ENCODE data around the gene CMTM1.
"Not testable (repeated sequence)": the region's sequence is repeated elsewhere in the genome, so short reads cannot be mapped to it uniquely, and the experiment has no call there.

Gene CMTM1

DNA sequence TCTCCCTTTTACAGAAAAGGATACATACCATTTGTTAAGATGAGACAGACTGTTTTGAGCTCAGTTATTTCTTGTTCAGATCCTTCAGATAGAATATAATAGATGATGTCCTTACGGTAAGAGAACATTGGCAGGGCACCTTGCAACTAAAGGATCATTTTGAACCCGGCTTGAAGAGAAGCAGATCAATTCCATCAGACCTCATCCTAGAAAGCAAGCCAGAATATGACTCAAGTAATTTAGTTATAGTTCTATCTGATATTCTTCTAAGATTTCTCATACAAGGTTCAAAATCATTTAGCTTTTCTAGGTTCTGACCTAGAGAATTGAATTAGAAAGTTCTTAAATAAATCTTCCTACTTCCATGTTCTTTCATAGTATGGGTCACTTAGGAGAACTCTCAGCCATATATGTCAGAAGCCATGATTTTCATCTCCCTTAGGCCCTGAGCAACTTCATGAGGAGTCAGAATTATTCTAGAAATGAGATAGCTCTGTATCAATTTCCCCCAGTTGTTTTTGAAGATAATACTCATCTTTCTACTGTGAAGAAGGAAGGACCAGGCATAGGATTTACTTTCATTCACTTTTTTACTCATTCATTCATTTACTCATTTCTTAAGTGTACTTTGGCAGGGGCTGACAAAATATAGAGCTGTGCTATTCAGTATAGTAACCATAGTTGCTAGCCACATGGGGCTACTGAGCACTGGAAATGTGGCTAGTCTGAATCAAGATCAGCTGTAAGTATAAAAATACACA, 2.5 kb upstream of the CMTM1 start:
- Histone ChIP-seq H3K27ac (ENCODE audit: poor library complexity, severe bottlenecking) (no peak overlapping the region), H3K9me3 (ENCODE audit: severe bottlenecking) (no peaks in the 10 kb centered on the region), H3K4me3 (ENCODE audit: severe bottlenecking) (no peak overlapping the region), H3K4me1 (ENCODE audit: insufficient read depth, poor library complexity, severe bottlenecking) (peaks cover under 1% of the 10 kb centered on the region), H3K36me3 (ENCODE audit: low read depth) (peaks cover 87% of the 10 kb centered on the region), H3K27me3 (ENCODE audit: insufficient read depth, poor library complexity, severe bottlenecking) (no peaks in the 10 kb centered on the region)
- DNase-seq (ENCODE audit: low spot score) (no peak), ATAC-seq (ENCODE audit: low read depth) (no peak)
- TF ChIP-seq, protein P1, sequence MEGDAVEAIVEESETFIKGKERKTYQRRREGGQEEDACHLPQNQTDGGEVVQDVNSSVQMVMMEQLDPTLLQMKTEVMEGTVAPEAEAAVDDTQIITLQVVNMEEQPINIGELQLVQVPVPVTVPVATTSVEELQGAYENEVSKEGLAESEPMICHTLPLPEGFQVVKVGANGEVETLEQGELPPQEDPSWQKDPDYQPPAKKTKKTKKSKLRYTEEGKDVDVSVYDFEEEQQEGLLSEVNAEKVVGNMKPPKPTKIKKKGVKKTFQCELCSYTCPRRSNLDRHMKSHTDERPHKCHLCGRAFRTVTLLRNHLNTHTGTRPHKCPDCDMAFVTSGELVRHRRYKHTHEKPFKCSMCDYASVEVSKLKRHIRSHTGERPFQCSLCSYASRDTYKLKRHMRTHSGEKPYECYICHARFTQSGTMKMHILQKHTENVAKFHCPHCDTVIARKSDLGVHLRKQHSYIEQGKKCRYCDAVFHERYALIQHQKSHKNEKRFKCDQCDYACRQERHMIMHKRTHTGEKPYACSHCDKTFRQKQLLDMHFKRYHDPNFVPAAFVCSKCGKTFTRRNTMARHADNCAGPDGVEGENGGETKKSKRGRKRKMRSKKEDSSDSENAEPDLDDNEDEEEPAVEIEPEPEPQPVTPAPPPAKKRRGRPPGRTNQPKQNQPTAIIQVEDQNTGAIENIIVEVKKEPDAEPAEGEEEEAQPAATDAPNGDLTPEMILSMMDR (IDR thresholded peaks at IDR 0.05; ENCODE audit: poor library complexity, severe bottlenecking): no peak

GRCh38 chr16:66567270-66567669, 1.0 kb downstream of the CMTM1 start:
- not testable (repeated sequence) for H3K4me3 ChIP-seq (ENCODE audit: severe bottlenecking); H3K9me3 ChIP-seq (ENCODE audit: severe bottlenecking); H3K27me3 ChIP-seq (ENCODE audit: insufficient read depth, poor library complexity, severe bottlenecking); DNase-seq (ENCODE audit: low spot score); ATAC-seq (ENCODE audit: low read depth); H3K27ac ChIP-seq (ENCODE audit: poor library complexity, severe bottlenecking)
- Histone ChIP-seq H3K36me3 (ENCODE audit: low read depth) (peaks cover 56% of the 10 kb centered on the region), H3K4me1 (ENCODE audit: insufficient read depth, poor library complexity, severe bottlenecking) (peaks cover 15% of the 10 kb centered on the region)

DNA sequence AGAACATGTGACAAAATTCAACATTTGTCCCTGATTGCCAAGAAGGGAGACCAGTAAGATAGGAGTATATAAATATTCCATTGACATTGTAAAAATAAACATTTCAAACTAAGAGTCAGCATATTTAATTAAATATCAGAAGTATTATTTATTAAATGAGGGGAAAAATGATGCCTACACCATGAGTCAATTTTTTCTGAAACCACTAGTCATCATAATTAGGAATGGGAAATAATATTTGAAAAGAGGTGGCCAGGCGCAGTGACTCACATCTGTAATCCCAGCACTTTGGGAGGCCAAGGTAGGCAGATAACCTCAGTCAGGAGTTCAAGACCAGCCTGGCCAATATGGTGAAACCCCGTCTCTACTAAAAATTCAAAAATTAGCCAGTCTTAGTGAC, 2.1 kb downstream of the CMTM1 start:
- Histone ChIP-seq H3K4me3 (ENCODE audit: severe bottlenecking) (no peak overlapping the region), H3K27me3 (ENCODE audit: insufficient read depth, poor library complexity, severe bottlenecking) (no peaks in the 10 kb centered on the region), H3K36me3 (ENCODE audit: low read depth) (peaks cover 46% of the 10 kb centered on the region), H3K4me1 (ENCODE audit: insufficient read depth, poor library complexity, severe bottlenecking) (peaks cover 15% of the 10 kb centered on the region), H3K9me3 (ENCODE audit: severe bottlenecking) (no peaks in the 10 kb centered on the region), H3K27ac (ENCODE audit: poor library complexity, severe bottlenecking) (peak overlapping the region; percentile 20)
- DNase-seq (ENCODE audit: low spot score): no peak
- no peak for ATAC-seq (ENCODE audit: low read depth)
- TF ChIP-seq, protein P1 (IDR thresholded peaks at IDR 0.05; ENCODE audit: poor library complexity, severe bottlenecking): no peak

DNA sequence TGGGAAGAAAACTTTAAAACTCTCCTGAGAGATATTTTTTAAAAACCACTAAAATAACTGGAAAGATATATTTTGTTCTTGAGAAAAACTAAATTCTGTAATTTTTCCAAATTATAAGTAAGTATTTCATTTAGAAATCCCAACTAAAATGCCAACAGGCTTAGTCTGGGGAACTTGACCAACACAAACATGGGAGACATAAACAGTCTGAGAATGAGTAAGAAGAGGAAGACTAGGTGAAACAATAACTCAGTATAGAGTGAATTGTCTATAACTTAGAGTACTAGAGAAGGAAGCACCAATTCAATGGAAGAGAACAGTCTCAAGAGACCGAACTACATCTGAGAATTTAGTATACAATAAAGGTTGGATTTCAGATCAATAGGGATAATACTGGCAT, 2.9 kb downstream of the CMTM1 start:
- ATAC-seq (ENCODE audit: low read depth): peak; percentile 60
- H3K36me3 ChIP-seq (ENCODE audit: low read depth): peaks cover 38% of the 10 kb centered on the region
- peak overlapping the region; percentile 20 for H3K27ac ChIP-seq (ENCODE audit: poor library complexity, severe bottlenecking)
- DNase-seq (ENCODE audit: low spot score): no peak
- peaks cover 15% of the 10 kb centered on the region for H3K4me1 ChIP-seq (ENCODE audit: insufficient read depth, poor library complexity, severe bottlenecking)
- TF ChIP-seq, protein P1 (IDR thresholded peaks at IDR 0.05; ENCODE audit: poor library complexity, severe bottlenecking): no peak
- H3K9me3 ChIP-seq (ENCODE audit: severe bottlenecking): no peaks in the 10 kb centered on the region
- no peaks in the 10 kb centered on the region for H3K27me3 ChIP-seq (ENCODE audit: insufficient read depth, poor library complexity, severe bottlenecking)
- no peak overlapping the region for H3K4me3 ChIP-seq (ENCODE audit: severe bottlenecking)

GRCh38 chr16:66569827-66570405, 3.7 kb downstream of the CMTM1 start:
- DNase-seq (ENCODE audit: low spot score): no peak
- H3K27ac ChIP-seq (ENCODE audit: poor library complexity, severe bottlenecking): peak overlapping the region; percentile 20
- no peaks in the 10 kb centered on the region for H3K27me3 ChIP-seq (ENCODE audit: insufficient read depth, poor library complexity, severe bottlenecking)
- peaks cover 32% of the 10 kb centered on the region for H3K36me3 ChIP-seq (ENCODE audit: low read depth)
- TF ChIP-seq, protein P1 (IDR thresholded peaks at IDR 0.05; ENCODE audit: poor library complexity, severe bottlenecking): no peak
- H3K9me3 ChIP-seq (ENCODE audit: severe bottlenecking): no peaks in the 10 kb centered on the region
- peaks cover 15% of the 10 kb centered on the region for H3K4me1 ChIP-seq (ENCODE audit: insufficient read depth, poor library complexity, severe bottlenecking)
- ATAC-seq (ENCODE audit: low read depth): peak; percentile 69
- no peak overlapping the region for H3K4me3 ChIP-seq (ENCODE audit: severe bottlenecking)

Data from RWPE2 (cell line).